Myocyte (in vitro differentiated cells): ENCODE measurements around the gene NLRP10. TPM values are rescaled to one million over a fixed set of nuclear protein-coding genes. Genes with fewer than 3 reads are reported as not detected.

Experiments used
- DNase-seq: peaks from one replicate; pipeline ENCODE4 v3.0.0-alpha.2; 2012; ENCODE audit warnings: low read depth
- total RNA-seq: library from RNA; depleted of rRNA; stranded (reverse); fragments of >200 nt; gene quantifications from 2 replicates; pipeline ENCODE4 v1.2.3, GENCODE V29; 2014

The NLRP10 gene
- total RNA-seq, 1 donor from 2014 or later: 1.3 TPM

DNA sequence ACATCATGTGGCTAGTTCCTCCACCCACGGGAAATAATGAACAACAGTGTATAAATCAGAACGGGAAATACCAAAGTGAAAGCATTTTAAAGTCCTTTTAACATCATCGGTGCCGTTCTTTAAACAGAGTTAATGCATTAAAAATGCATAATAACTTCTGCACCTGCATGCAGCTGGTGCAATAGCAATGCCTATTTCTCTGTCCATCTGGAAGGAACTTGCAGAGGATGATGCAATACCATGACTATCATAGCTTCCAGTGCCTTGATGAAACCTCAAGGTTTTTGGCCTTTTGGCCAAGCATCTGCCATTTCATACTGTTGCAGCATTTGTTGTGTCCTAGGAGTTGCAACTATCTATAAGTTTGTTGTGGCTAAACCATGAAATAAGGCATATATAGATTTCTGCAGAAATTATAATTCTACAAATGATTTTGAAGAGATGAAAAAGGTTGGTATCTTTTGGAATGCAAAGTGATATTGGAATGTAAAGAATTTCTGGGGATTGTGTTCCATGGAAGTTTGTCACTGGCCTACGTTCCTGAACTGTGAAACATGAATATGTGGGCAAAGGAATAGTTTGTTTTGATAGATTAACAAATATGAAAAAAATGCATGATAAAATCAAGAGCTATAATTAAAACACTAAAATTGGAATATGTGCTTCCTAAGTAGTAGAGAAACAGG, 12.1 kb upstream of the NLRP10 start:
- DNase-seq: peak; percentile 43

DNA sequence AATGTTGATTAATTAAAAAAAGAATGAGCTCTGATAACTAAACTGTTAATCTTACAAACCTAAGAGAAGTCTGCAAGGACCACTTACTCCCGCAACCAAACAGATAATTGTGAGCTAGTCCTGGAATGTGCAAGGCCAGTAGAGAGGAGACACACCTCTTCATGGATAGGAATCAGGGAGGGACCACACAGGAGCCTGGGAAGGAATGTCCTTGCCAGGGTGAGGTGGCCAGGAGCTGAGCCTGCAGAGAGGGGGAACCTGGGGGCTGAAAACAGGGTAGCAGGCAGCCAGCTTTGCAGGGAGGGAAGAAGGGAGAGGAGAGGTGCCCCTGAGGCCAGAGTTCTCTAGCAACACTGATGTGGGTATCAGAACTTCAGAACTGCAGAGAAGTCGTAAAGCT, 9.4 kb upstream of the NLRP10 start:
- no peak for DNase-seq

DNA sequence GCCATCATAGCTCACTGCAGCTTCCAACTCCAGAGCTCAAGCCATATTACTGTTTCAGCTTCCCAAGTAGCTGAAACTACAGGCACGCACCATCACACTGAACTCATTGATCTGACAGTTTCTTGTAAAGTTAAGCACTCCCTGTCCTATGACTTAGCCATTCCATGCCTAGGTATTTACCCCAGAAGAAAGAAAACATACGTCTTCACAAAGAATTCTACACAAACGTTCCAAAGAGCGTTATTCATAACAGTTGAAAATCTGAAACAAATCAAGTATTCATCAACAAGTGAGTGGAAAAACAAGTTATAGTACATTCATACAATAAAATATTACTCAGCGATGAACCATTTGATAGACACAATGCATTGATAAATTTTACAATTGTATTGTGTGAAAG, 7.8 kb upstream of the NLRP10 start:
- no peak for DNase-seq

DNA sequence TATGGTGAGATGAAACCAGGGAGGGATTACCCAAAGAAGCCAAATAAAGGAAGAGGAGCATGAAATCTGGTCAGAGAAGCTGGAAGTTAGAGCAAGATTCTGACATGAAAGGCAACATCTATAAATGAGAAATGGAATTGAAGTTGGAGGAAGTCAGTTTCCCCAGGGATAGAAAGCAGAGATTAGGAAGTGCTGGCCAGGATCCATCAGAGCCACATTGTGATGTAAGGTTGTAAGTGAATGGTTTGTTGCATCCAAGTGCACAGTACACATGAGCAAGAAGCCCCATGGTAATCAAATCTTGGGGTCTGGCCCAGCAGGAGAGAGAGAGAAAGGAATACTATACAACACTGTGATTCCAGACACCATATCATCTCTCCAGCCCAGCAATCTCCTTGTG, 6.6 kb upstream of the NLRP10 start:
- no peak for DNase-seq

DNA sequence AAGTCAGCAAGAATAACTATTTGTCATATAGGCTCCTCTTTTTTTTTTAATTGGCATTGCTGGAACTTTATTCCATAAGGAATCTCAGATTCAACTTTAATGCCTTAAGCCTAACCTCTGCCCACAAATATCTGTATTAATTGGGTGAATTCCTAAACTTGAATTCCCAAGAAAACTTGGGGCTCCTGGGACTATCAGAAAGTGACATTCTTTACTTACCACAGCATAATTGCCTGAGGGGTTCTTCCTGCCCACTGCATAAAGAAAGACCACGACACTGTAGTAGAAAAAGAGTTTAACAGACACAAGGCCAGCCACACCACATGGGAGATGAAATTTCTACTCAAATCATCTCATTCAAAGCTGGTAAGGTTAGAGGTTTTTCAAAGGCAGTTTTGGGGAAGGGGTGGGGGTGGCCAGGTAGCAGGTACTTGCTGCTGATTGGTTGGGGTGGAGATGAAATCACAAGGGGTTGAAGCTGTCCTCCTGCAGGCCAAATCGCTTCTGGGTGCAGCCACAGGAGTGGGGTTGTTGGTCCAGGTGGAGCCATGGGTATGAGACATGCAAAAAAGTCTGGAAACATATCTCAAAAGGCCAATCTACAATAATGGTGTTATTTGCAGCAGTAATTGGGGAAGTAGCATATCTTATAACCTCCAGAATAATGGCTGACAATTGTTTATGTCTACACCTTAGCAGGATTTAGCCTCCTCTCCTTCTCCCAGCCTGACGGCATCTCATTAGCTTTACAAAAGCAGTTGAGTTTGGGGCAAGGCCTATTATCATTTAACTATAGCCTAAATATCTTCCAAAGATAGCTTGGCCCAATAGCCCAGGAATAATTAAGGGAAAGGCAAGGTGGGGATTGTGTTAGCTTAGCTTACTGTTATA, 4.8 kb upstream of the NLRP10 start:
- no peak for DNase-seq

DNA sequence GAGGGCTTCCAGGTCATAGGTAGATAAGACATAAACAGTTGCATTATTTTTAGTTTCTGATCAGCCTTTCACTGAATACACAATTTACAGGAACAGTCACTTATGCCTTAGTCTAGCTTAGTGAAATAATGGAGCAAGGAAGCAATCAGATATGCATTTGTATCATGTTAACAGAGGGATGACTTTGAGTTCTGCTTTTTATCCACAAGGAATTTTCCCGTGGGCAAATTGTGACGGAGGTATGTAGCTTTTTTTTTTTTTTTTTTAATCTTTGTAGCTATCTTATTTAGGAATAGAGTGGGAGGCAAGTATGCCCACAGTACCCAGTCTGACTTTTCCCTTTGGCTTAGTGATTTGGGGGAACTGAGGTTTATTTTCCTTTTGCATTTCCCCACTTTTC, 3.4 kb upstream of the NLRP10 start:
- no peak for DNase-seq

DNA sequence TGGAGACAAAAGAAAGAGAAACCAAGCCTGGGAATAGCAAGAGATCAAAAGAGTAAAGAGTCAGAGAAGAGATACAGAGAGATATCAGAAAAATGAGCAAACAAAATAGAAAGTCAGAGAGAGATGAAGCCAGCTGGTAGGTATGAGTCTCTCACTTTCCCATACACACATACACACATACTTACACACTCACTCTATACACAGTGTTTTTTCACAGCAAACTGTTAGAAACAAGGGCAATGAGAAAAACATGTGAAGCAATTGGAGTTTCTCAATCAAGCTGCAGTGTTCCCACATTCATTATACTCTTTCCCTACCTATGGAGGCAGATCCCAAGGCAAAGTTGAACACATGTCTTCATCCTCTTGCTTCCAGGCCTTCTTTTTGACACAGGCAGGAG, 2.6 kb upstream of the NLRP10 start:
- no peak for DNase-seq

DNA sequence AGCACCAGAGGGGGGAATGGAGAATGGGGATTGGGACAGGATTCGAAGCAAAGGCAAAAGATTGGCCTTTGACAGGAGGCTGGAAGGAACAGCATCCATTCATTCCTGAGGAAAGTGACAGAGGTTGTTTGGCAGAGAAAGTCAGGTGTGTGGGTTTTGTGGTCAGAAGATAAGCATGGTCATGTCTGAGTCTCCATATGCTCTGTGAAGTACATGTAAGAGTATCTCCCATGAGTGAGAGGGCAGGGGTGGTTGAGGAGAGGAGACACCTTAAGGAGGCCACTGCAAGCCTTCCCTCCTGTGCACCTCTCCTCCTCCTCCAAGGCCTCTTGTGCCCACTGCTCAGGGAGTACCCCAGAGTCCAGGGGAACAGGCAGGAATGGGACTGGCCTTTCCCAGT, 1.9 kb upstream of the NLRP10 start:
- no peak for DNase-seq

DNA sequence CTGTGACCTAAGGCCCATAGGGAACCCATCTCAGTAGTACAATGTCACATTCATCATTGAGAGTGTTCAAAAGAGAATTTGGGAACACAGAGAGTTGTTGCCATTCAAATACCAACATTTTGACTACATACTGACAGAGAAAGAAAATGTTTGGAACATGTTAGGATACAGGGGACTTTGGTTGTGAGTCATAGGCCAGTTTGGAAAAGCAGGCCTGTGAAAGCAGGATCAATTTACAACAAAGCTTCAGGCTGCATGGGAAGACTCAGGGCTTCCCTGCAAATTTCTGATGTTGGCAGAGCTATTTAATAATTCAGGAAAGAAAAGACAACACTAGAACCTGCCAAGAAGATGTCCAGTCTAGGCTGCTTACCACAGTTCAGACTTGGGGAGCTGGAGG, 374 bp downstream of the NLRP10 start:
- peak; percentile 67 for DNase-seq

DNA sequence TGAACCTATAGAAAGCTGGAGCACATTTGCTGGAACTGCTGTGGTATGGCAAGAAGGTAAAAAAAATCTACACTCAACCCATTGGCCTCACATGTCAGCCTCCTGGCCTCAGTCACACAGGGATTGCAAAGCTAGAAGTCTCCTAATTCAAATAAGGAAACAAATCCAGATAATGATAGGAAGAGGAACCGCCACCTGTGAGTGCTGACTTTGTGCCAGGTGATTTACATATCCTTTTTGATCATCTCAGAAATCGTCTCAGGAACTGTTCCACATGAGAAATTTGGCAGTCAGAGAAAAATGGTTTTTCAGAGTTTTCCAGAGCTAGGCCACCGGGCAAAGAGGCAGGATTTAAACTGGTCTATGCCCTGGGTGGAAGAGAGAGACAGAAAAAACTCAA, 986 bp downstream of the NLRP10 start:
- no peak for DNase-seq

DNA sequence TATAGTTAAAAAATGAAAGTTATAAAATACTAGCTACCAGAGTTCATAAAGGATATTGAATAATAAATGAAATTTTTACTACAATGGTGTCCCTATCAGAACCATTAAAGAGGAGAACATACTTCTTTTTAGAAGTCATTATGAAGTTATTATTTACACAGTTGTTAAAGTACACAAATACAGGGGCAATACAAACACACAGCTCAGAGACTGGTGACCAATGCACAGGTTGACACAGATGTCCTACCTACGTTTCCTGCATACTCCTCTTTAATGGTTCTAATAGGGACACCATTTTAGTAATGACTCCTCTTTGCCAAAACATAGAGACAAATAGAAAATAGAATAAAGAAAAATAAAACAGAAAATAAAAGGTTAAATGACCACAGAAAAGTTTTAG, 10.1 kb downstream of the NLRP10 start:
- DNase-seq: no peak

DNA sequence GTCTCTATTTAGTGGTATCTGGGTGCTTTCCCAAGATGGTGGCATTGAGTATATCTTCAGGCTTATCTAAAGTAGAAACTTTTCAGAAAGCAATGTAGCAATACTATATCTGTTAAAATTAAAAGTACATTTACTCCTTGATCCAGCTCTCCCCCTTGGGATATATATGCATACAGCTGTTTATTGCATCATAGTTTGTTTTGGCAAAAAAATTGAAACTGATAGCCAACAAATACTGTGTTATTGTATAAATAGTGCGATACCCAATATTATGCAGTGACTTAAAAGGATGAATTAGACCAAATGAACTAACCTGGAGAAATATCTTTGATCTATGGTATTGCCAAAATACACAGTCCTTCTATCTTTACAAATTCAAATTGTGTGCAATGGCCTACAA, 15.3 kb downstream of the NLRP10 start:
- DNase-seq: no peak

DNA sequence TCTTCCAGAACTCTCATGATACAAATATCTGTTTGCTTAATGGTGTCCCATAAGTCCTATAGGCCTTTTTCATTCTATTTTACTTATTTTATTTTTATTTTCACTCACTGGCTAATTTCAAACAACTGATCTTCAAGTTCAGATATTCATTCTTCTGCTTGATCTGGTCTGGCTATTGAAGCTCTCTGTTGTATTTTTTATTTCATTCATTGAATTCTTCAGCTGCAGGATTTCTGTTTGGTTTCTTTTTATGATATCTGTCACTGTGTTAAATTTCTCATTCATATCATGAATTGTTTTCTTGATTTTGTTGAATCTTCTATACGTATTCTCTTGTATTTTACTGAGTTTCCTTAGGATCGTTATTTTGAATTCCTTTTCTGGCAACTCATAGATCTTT, 21.1 kb downstream of the NLRP10 start:
- no peak for DNase-seq

DNA sequence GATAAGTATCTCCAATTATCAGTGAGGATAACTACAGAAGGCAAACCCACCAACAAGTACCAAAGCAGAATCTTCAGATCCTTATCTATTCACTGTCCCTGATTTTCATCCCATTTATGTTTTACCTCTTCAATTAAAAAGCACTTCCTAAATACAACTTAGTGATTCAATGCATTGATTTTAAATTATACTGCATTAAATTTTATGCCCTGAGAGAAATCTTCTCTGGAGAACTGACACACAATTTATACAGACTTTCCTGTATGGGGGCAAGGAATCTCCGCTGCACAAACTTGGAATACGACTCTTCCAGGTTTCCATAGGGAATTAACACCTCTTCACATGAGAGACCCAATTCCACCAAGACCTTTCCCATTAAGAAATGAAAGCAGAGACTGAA, 23.6 kb downstream of the NLRP10 start, which contains the start of gene OR10A3:
Gene OR10A3 (minus strand): TSS at position 101 of the 400 bp plus-strand sequence. CDS start 2,188 bp downstream, outside the sequence.
- DNase-seq: no peak

DNA sequence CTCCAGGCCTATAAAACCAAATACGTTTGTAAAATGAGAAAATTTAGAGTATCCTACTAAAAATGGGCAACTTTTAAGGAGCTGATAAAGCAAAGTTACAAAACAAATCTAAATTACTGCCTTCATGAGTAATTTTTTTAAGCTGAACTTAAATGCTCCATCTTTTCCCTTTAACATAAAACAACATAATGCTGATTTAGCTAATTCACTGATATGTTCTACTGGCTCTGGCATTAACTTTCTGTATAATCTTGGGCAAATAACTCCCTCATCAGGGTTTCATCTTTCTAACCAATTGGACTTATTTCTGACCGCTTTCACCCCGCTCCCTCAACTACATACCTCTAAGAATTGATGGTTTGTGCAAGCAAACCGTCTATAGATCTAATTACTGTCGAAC, 24.1 kb downstream of the NLRP10 start:
- DNase-seq: no peak

DNA sequence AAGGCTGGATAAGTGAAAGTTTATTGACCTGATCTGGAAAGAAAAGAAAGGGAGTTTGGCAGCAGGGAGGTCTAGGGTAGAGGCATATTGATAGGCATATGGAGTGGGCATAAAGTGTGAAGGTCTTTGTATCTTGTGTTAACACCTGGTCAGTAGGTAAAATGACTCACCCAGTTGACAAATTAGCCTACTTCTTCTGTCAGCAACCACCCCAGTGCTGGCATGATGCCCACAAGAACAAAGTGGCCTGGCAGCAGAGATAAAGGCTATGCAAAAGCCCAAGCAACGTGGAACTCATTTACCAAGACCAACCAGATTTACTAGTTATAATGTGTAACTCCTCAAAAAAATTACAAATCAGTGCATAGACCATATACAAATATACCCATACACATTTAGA, 28.6 kb downstream of the NLRP10 start:
- DNase-seq: no peak

DNA sequence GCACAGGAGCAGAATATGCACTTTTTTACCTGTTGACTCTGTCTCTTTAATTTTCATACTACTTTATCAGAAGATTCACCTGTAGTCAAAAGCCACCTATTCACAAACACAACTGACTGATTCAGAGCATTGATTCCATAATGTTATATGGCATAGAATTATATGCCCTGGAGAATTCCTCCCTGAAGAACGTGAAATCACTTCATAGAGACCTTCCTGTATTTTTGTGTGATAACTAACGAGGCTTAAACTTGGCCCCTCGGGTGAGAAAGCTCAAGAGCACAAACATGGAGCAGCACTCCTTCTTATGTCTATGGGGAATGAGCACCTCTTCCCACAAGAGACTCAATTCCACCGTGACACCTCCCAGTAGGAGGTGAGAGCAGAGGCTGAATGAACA, 34.1 kb downstream of the NLRP10 start, which contains the start of gene OR10A6:
Gene OR10A6 (minus strand): TSS at position 101 of the 400 bp plus-strand sequence. CDS start 2,606 bp downstream, outside the sequence.
- no peak for DNase-seq

DNA sequence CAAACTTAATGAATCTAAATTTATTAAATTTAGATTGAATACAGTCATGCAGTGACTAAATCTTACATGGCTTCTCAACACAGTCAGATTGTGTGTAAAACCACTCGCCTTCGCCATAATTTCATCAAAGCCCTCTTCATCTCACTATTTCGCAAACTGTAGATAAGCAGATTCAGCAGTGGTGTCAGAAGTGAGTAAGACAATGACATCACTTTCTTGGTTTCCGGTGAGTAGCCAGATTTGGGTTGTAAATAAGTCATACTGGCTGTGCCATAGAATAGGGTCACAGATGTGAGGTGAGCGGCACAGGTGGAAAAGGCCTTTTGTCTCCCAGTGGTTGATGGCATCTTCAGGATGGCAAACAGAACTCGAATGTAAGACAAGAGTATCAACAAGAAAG, 37.6 kb downstream of the NLRP10 start:
- DNase-seq: no peak

DNA sequence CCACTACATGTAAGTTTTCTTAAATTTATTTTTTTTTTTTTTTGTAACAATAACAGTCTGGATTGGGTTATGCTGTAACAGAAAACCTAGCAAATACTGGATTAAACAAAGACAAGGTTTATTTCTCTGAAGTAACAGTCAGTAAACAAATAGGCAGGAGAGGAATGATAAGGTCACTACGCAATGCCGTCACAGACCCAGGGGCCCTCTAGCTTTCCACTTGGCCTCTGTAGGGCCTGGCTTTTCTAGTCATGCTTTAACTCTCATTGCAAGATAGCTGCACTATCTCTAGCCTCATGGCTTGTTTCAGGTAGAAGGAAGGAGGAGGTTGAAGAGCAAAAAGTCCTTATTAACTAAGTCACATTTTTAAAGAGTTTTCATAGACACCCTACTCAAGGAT, 40.7 kb downstream of the NLRP10 start:
- no peak for DNase-seq

DNA sequence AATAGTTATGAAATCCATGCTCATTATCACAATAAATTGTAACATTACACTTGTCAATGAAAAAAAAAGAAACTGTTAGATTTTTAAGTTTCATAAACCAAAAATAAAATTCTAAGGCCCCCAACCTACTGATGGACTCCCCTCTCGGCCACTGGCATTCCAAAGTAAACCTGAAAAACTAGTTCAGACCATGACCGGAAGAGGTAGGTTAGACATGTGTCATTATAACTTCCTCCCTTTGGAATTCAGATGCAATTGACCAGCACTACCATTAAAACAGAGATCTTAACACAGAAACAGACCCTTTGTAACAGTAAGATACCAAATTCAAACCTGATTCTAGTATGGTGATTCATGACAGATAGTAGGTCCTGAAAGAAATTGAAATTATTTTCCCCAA, 47.1 kb downstream of the NLRP10 start:
- no peak for DNase-seq
